Osteoblast (primary cell): ENCODE results near the gene EPHB3. TPM values are rescaled to one million over a fixed set of nuclear protein-coding genes. Genes with fewer than 3 reads are reported as not detected.

Experiments
- DNase-seq: peaks from one replicate; pipeline ENCODE4 v3.0.0; 2011; ENCODE audit warnings: low spot score, mixed read lengths; ENCODE audit not compliant: insufficient read length; ENCODE audit errors: missing footprints
- H2AFZ ChIP-seq: 2 replicates; pipeline ENCODE4 v1.6.0; 2011; ENCODE audit warnings: mild to moderate bottlenecking, low read length
- H3K27ac ChIP-seq: 2 replicates; pipeline ENCODE4 v1.5.1; 2011; ENCODE audit warnings: mild to moderate bottlenecking, low read depth, low read length, moderate library complexity
- H3K27me3 ChIP-seq: 2 replicates; pipeline ENCODE4 v1.6.0; 2012; ENCODE audit warnings: mild to moderate bottlenecking, control low read depth, inconsistent platforms, low read length, moderate library complexity; ENCODE audit not compliant: insufficient read depth
- H3K36me3 ChIP-seq: 2 replicates; pipeline ENCODE4 v1.5.1; 2011; ENCODE audit warnings: mild to moderate bottlenecking, low read length, control low read depth, moderate library complexity; ENCODE audit not compliant: insufficient read depth
- H3K4me1 ChIP-seq: 2 replicates; pipeline ENCODE4 v1.5.1; 2011; ENCODE audit warnings: mild to moderate bottlenecking, low read length, control low read depth, moderate library complexity; ENCODE audit not compliant: insufficient read depth
- H3K4me2 ChIP-seq: 2 replicates; pipeline ENCODE4 v1.6.0; 2011; ENCODE audit warnings: mild to moderate bottlenecking, low read length; ENCODE audit not compliant: insufficient read depth
- H3K4me3 ChIP-seq: fragments of 200-600 bp; sonication (generic); 3 replicates; pipeline ENCODE4 v1.5.1; 2012; ENCODE audit warnings: mild to moderate bottlenecking, low read length, inconsistent platforms; ENCODE audit not compliant: insufficient read depth
- H3K79me2 ChIP-seq: 2 replicates; pipeline ENCODE4 v1.6.0; 2012; ENCODE audit warnings: mild to moderate bottlenecking, low read length, control low read depth, inconsistent platforms; ENCODE audit not compliant: insufficient read depth
- H3K9me3 ChIP-seq: 2 replicates; pipeline ENCODE4 v1.5.1; 2011; ENCODE audit warnings: low read depth, low read length, control low read depth
- H4K20me1 ChIP-seq: 2 replicates; pipeline ENCODE4 v1.6.0; 2012; ENCODE audit warnings: mild to moderate bottlenecking, low read length, control low read depth; ENCODE audit not compliant: insufficient read depth
- total RNA-seq: library from RNA; depleted of rRNA; stranded (reverse); fragments of >200 nt; gene quantifications from 2 replicates; pipeline ENCODE4 v1.2.3, GENCODE V29; 2012
- TF ChIP-seq, protein P1 (sequence below): IDR thresholded peaks from 2 replicates; pipeline ENCODE4 v1.5.1; 2011; ENCODE audit warnings: mild to moderate bottlenecking, low read depth, low read length, moderate library complexity; ENCODE audit errors: extremely low read depth

Gene EPHB3
- total RNA-seq, 1 donor = 3.6 TPM

DNA sequence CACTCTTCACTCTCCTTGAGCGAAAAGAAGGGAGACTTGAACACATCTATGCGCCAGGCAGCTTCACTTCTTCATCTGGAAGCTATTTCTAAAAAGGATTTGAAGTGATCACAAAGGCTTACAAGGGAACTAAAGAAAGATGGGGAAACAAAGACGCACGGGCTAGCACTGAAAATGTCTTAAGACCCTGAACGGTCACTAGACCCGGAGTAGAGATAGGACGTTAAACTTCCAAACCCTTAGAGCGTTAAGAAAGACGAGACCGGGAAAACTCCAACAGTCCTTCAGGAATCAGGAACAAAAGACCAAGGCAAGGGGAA is 47.5 kb upstream of the EPHB3 start:
- Histone ChIP-seq H3K4me1 (peaks cover 5% of the 10 kb centered on the region), H3K4me3 (no peak overlapping the region), H3K27me3 (peaks cover 84% of the 10 kb centered on the region), H3K4me2 (peak overlapping the region; percentile 80), H3K79me2 (no peaks in the 10 kb centered on the region), H3K27ac (no peak overlapping the region), H3K36me3 (no peaks in the 10 kb centered on the region), H2AFZ (no peak overlapping the region), H3K9me3 (no peaks in the 10 kb centered on the region), H4K20me1 (no peaks in the 10 kb centered on the region)
- DNase-seq = peak; percentile 10
- TF ChIP-seq, protein P1, sequence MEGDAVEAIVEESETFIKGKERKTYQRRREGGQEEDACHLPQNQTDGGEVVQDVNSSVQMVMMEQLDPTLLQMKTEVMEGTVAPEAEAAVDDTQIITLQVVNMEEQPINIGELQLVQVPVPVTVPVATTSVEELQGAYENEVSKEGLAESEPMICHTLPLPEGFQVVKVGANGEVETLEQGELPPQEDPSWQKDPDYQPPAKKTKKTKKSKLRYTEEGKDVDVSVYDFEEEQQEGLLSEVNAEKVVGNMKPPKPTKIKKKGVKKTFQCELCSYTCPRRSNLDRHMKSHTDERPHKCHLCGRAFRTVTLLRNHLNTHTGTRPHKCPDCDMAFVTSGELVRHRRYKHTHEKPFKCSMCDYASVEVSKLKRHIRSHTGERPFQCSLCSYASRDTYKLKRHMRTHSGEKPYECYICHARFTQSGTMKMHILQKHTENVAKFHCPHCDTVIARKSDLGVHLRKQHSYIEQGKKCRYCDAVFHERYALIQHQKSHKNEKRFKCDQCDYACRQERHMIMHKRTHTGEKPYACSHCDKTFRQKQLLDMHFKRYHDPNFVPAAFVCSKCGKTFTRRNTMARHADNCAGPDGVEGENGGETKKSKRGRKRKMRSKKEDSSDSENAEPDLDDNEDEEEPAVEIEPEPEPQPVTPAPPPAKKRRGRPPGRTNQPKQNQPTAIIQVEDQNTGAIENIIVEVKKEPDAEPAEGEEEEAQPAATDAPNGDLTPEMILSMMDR = no peak

DNA sequence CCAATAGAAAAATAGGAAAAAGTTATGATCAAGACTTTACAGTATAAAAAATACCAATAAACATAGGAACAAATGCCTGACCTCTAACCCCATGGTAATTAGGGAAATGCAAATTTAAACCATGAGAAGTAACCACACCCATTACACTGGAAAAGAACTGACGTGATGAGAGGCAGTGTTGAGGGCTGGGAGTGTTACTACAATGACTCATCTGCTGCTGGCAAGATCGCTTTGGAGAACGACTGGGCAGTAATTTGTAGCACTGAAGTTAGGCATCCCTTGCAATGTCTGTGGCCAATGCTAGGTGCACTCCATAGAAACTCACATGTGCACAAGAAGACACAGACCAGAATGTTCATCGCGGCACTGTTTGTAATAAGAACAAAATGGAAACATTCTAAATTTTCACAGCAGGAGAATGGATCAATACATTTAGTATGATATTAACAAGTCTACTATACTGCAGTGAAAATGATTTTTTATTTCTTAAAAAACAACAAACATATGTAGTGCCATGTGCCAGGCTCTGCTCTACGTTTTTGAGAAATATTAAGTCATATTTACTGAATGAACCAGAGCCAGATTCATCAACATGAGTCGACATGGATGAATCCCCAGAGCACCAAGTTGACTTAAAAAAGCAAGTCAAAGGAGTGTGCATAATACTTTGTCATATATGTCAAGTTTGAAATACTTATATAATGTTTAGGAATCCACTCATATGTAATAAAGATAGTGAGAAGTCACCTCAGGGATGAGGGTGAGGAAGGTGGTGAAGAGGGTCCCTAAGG is 37.6 kb upstream of the EPHB3 start:
- Histone ChIP-seq H4K20me1 (no peaks in the 10 kb centered on the region), H3K27me3 (peaks cover 40% of the 10 kb centered on the region), H3K27ac (no peak overlapping the region), H3K4me2 (no peak overlapping the region), H2AFZ (no peak overlapping the region), H3K9me3 (no peaks in the 10 kb centered on the region), H3K36me3 (no peaks in the 10 kb centered on the region), H3K4me1 (peaks cover 15% of the 10 kb centered on the region), H3K4me3 (no peak overlapping the region), H3K79me2 (no peaks in the 10 kb centered on the region)
- TF ChIP-seq, protein P1 = no peak
- DNase-seq = peak; percentile 95

DNA sequence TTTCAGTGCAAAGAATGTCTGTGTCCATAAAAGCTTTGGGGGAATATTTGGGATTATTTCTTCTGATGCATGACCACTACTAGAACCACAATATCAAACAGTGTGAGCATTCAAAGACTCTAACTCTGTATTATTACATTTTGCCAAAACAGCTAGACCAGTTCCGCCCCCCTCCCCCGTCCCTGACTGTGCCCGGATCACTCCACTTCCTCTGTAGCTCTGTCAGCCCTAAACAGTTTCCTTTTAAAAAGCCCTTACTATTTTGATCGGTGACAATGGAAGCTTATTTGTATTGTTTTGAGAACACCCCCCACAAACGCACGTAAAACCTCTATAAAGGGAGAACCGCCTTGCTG is 36.6 kb upstream of the EPHB3 start:
- peak overlapping the region; percentile 87 for H3K4me2 ChIP-seq
- H3K4me3 ChIP-seq = peak overlapping the region; percentile 71
- H4K20me1 ChIP-seq = no peaks in the 10 kb centered on the region
- peaks cover 15% of the 10 kb centered on the region for H3K4me1 ChIP-seq
- H3K9me3 ChIP-seq = no peaks in the 10 kb centered on the region
- DNase-seq = peak; percentile 77
- no peak overlapping the region for H3K27ac ChIP-seq
- no peaks in the 10 kb centered on the region for H3K36me3 ChIP-seq
- peaks cover 46% of the 10 kb centered on the region for H3K27me3 ChIP-seq
- peak overlapping the region; percentile 76 for H2AFZ ChIP-seq
- TF ChIP-seq, protein P1 = no peak
- H3K79me2 ChIP-seq = no peaks in the 10 kb centered on the region

DNA sequence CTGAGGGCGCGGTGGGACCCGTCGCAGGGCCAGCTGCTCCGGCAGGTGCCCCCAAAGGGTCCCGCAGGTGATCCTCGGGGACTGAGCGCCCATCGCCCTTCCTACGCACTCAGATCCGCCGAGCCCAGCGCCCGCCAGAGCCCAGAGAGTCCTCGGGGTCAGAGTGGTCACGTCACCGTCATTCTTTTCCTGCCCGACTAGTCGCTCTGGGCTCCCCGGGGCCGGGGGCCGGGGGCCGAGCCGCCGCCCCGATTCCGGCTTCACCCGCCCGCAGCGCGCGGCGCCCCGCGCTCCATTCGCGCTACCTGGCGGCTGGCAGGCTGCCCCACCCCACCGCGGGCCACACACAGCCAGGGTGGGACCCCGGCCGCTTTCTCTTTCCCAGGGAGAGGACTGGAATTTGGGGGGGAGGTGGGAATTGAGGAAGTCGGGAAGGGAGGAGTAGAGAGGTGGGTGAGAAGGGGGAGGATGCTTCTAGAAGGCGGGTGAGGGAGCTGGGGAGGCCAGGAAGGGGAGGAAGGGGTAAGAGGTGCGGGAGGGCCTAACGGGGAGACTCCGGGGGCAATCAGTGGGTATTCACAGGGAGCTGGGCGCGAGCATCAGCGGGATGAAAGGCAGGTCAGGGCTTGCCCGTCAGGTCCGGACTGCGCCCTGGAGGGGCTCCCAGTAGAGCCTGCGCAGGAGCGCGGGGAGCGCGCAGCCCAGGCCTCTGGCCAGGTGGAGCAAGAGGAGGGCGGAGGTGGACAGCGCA is 36.1 kb upstream of the EPHB3 start:
- DNase-seq = no peak
- TF ChIP-seq, protein P1 = no peak
- Histone ChIP-seq H3K27ac (no peak overlapping the region), H3K79me2 (no peaks in the 10 kb centered on the region), H4K20me1 (no peaks in the 10 kb centered on the region), H3K9me3 (no peaks in the 10 kb centered on the region), H3K27me3 (peaks cover 48% of the 10 kb centered on the region), H3K4me3 (peak overlapping the region; percentile 71), H2AFZ (peak overlapping the region; percentile 76), H3K4me1 (peaks cover 15% of the 10 kb centered on the region), H3K4me2 (peak overlapping the region; percentile 87), H3K36me3 (no peaks in the 10 kb centered on the region)
